Testis (tissue), 3 donors: ENCODE measurements around the gene DNM3. TPM values are rescaled to one million over a fixed set of nuclear protein-coding genes. Genes with fewer than 3 reads are reported as not detected.

Experiments used
- DNase-seq: peaks from one replicate; pipeline ENCODE4 v3.0.0-alpha.2; 2019
- H3K27ac ChIP-seq, 2 donors: fragments of 200-600 bp; sonication (generic); one replicate each; pipeline ENCODE4 v1.5.1; 2019
- H3K27me3 ChIP-seq: fragments of 200-600 bp; sonication (generic); one replicate; pipeline ENCODE4 v1.5.1; 2019
- H3K36me3 ChIP-seq: fragments of 200-600 bp; sonication (generic); one replicate; pipeline ENCODE4 v1.5.1; 2017; ENCODE audit warnings: low read depth; ENCODE audit errors: missing control alignments
- H3K4me1 ChIP-seq: fragments of 200-600 bp; sonication (generic); one replicate; pipeline ENCODE4 v1.5.1; 2019
- H3K4me3 ChIP-seq, 2 donors: fragments of 200-600 bp; sonication (generic); one replicate each; pipeline ENCODE4 v1.5.1; 2017 to 2019
- H3K9me3 ChIP-seq: fragments of 200-600 bp; sonication (generic); one replicate; pipeline ENCODE4 v1.5.1; 2017
- CTCF ChIP-seq, 3 experiments: fragments of 450-650 bp in 2 of 3; fragments of 200-600 bp in 1 of 3; sonication (generic) in 1 of 3; IDR thresholded peaks; one replicate each; pipeline ENCODE4 v1.5.1; 2016 to 2019; ENCODE audit warnings: antibody characterized with exemption in 3 of 3, mild to moderate bottlenecking in 2 of 3, moderate library complexity in 1 of 3
- POLR2A ChIP-seq: fragments of 450-650 bp; IDR thresholded peaks from one replicate; pipeline ENCODE4 v1.6.1; 2017; ENCODE audit warnings: antibody characterized with exemption, mild to moderate bottlenecking, moderate library complexity
- WGBS, 2 donors: methylation state at CpG; one replicate each; pipeline ENCODE4 v1.1.5; 2018; 5-methylcytosine and 5-hydroxymethylcytosine counted together
- intact Hi-C: fragments of 100-400 bp; cut with DNase I; formaldehyde crosslinking; loops from one replicate; pipeline ENCODE4 v1.15.1; 2023; ENCODE audit warnings: low total_unique reads
- polyA plus RNA-seq: library from polyadenylated mRNA; stranded (reverse); fragments of 350-450 nt; fragmentation: Illumina TruSeq; extraction: RNeasy Lipid Tissue Mini Kit (QIAGEN cat#74804); gene quantifications from one replicate; pipeline ENCODE4 v1.2.3, GENCODE V29; 2014; ENCODE audit warnings: low read depth, low replicate concordance; ENCODE audit not compliant: insufficient read depth
- total RNA-seq, 2 donors: library from RNA; depleted of rRNA; stranded (reverse); fragments of >200 nt; gene quantifications; one replicate each; pipeline ENCODE4 v1.2.3, GENCODE V29; 2016

Gene DNM3
- total and polyA plus RNA-seq, 3 donors from 2014 or later: 4.9 to 10.2 (median 8.4) TPM

GRCh38 chr1:172380441-172381244, 539.3 kb downstream of the DNM3 start:
- Histone ChIP-seq H3K4me3 (no peak overlapping the region), H3K27me3 (no peaks in the 10 kb centered on the region), H3K36me3 (no peaks in the 10 kb centered on the region), H3K4me1 (no peaks in the 10 kb centered on the region), H3K9me3 (no peaks in the 10 kb centered on the region), H3K27ac (no peak overlapping the region)
- WGBS, 2 donors: 61 to 65% methylated on average over 6 of the region's 6 CpGs
- no peak for DNase-seq
- intact Hi-C loops: no loop called here
- no peak for TF ChIP-seq CTCF (IDR thresholded peaks at IDR 0.05)
- no peak for TF ChIP-seq POLR2A

GRCh38 chr1:172381946-172382345, 540.6 kb downstream of the DNM3 start:
- intact Hi-C loops: no loop called here
- no peaks in the 10 kb centered on the region for H3K4me1 ChIP-seq
- no peaks in the 10 kb centered on the region for H3K36me3 ChIP-seq
- no peak overlapping the region for H3K4me3 ChIP-seq
- 88 to 89% methylated on average over 2 of the region's 2 CpGs for WGBS, 2 donors
- DNase-seq: no peak
- no peaks in the 10 kb centered on the region for H3K27me3 ChIP-seq
- TF ChIP-seq CTCF (IDR thresholded peaks at IDR 0.05): no peak
- no peak for TF ChIP-seq POLR2A
- no peaks in the 10 kb centered on the region for H3K9me3 ChIP-seq
- H3K27ac ChIP-seq: no peak overlapping the region

- no peak overlapping the region for H3K27ac ChIP-seq
- intact Hi-C loops: no loop called here
- no peak overlapping the region for H3K4me3 ChIP-seq
These were observed 541.1 kb downstream of the DNM3 start for GRCh38 chr1:172382406-172382805.

GRCh38 chr1:172382990-172383389, 541.7 kb downstream of the DNM3 start:
- intact Hi-C loops: no loop called here
- H3K4me1 ChIP-seq: no peaks in the 10 kb centered on the region
- no peak for DNase-seq
- H3K36me3 ChIP-seq: no peaks in the 10 kb centered on the region
- no peaks in the 10 kb centered on the region for H3K27me3 ChIP-seq
- no peak for TF ChIP-seq POLR2A
- TF ChIP-seq CTCF (IDR thresholded peaks at IDR 0.05): no peak
- no peak overlapping the region for H3K4me3 ChIP-seq
- peak overlapping the region; percentile 15 to 25 for H3K27ac ChIP-seq
- no peaks in the 10 kb centered on the region for H3K9me3 ChIP-seq
- WGBS, 2 donors: 51 to 56% methylated on average over 4 of the region's 4 CpGs

More at GRCh38 chr1:172382406-172382805, 541.1 kb downstream of the DNM3 start:
- Histone ChIP-seq H3K27me3 (no peaks in the 10 kb centered on the region), H3K4me1 (no peaks in the 10 kb centered on the region), H3K9me3 (no peaks in the 10 kb centered on the region), H3K36me3 (no peaks in the 10 kb centered on the region)
- TF ChIP-seq CTCF (IDR thresholded peaks at IDR 0.05) (no peak), POLR2A (no peak)
- no peak for DNase-seq
- 69 to 86% methylated on average over 1 of the region's 1 CpG for WGBS, 2 donors

- TF ChIP-seq CTCF (IDR thresholded peaks at IDR 0.05) (no peak), POLR2A (no peak)
- intact Hi-C loops: no loop called here
- H3K4me3 ChIP-seq: no peak overlapping the region
- peak overlapping the region; percentile 15 to 25 for H3K27ac ChIP-seq
- no peaks in the 10 kb centered on the region for H3K36me3 ChIP-seq
- no peaks in the 10 kb centered on the region for H3K9me3 ChIP-seq
- no peaks in the 10 kb centered on the region for H3K4me1 ChIP-seq
- WGBS, 2 donors: 40 to 50% methylated on average over 3 of the region's 3 CpGs
- DNase-seq: no peak
- no peaks in the 10 kb centered on the region for H3K27me3 ChIP-seq
These were observed 542.2 kb downstream of the DNM3 start for GRCh38 chr1:172383536-172383935.
